ENCODE data around the gene PGF. TPM values are rescaled to one million over a fixed set of nuclear protein-coding genes. Genes with fewer than 3 reads are reported as not detected.

Gene PGF
- total RNA-seq, 1 experiment from 2014 or later, result 6.9 TPM

DNA sequence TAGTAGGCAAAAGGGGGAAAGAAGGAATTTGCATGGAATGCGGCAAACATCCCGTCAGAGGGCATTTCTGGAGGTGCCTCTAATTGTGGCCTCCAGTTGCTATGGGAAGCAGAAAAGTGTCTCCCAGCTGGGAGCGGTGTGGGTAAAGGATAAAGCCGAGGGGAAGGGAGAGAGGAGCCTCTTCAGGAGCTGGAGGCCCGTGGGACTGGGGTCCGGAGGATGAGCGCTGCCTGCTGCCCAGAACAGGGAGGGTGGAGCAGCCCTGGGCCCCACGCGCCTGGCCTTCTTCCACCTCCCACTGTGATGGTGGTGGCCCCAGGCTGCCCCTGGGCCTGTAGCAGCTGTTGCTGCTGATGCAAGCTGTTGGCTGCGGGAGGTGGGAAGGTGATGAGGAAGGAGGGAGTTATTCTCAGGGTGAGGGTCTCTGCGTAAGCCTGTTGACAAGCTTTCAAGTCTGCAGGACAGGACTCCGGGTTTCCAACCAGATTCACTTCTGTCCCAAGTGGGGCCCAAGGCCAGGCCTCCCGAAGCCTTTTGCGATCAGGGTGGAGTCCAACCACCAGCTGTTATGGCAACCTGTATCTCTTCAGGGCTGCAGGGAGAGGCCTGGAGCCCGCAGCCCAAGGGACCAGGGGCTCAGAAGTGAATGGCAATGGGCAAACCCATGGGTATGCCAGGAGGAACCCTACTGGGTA, 19.1 kb upstream of the PGF start:
- H3K36me3 ChIP-seq (replicated peaks; ENCODE audit: control insufficient read depth, insufficient read depth, low read length), result no peaks in the 10 kb centered on the region
- H3K27me3 ChIP-seq (ENCODE audit: control insufficient read depth, insufficient read depth, low read length), result no peaks in the 10 kb centered on the region
- peak; percentile 78 for DNase-seq
- no peak overlapping the region for H3K4me3 ChIP-seq (ENCODE audit: insufficient read depth, low read depth, low read length)

- no peak for DNase-seq
- Histone ChIP-seq H3K4me3 (ENCODE audit: insufficient read depth, low read depth, low read length) (no peak overlapping the region), H3K36me3 (replicated peaks; ENCODE audit: control insufficient read depth, insufficient read depth, low read length) (no peaks in the 10 kb centered on the region), H3K27me3 (ENCODE audit: control insufficient read depth, insufficient read depth, low read length) (no peaks in the 10 kb centered on the region)
These were observed 18.5 kb upstream of the PGF start for GRCh38 chr14:74973905-74974363.

DNA sequence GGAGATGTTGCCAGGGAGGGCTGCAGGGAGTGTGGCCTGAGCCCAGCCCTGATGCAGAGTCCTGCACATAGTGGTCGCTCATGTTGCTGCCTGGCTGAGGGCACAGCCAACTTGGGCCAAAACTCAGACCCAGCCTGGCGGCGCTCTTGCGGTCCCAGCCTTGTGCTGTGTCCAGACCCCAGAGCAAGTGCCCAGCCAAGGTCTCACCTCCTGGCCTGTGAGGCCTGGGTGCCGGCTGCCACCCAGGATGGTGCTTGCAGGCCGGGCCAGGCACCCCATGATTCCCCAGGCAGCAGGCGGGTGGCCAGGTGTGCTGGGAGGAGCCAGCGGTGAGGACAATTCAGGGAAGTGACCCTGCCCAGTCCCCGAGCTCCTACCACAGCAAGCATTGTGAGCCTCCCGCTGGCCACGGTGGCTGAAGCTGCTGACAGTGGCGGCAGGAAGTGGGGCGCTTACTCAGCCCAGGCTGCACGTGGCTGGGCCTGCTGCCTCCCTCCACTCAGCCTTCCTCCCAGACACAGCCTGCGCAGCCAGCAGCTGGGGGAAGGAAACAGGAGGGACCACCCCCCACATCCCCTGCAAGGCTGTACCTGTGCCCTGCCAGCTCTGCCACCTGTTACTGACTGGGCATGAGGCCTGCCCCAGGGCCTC, 17.7 kb upstream of the PGF start:
- DNase-seq, result peak; percentile 61
- Histone ChIP-seq H3K4me3 (ENCODE audit: insufficient read depth, low read depth, low read length) (no peak overlapping the region), H3K36me3 (replicated peaks; ENCODE audit: control insufficient read depth, insufficient read depth, low read length) (no peaks in the 10 kb centered on the region), H3K27me3 (ENCODE audit: control insufficient read depth, insufficient read depth, low read length) (no peaks in the 10 kb centered on the region)

DNA sequence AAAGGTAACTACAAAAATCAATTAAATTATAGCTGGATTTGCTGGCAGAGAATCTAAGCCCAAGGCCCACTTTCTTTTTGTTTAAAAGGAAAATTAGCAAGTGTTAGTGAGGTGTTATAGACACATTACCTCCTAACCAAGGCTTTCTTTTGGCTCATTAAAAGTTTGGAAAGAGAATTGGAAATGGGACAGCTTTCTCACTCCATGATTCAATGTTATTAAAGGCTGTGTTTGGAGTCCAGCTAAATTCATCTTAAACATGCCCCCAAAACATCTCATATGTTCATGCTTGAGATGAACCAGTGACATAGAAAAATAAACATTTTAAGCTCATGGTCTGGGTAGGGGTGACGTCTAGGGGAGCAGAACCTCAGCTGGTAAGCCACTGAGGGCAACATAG, 13.4 kb upstream of the PGF start:
- DNase-seq, result no peak
- no peak overlapping the region for H3K4me3 ChIP-seq (ENCODE audit: insufficient read depth, low read depth, low read length)
- no peaks in the 10 kb centered on the region for H3K36me3 ChIP-seq (replicated peaks; ENCODE audit: control insufficient read depth, insufficient read depth, low read length)
- H3K27me3 ChIP-seq (ENCODE audit: control insufficient read depth, insufficient read depth, low read length), result no peaks in the 10 kb centered on the region

GRCh38 chr14:74965486-74966153, 10.2 kb upstream of the PGF start:
- Histone ChIP-seq H3K4me3 (ENCODE audit: insufficient read depth, low read depth, low read length) (no peak overlapping the region), H3K27me3 (ENCODE audit: control insufficient read depth, insufficient read depth, low read length) (no peaks in the 10 kb centered on the region), H3K36me3 (replicated peaks; ENCODE audit: control insufficient read depth, insufficient read depth, low read length) (no peaks in the 10 kb centered on the region)
- DNase-seq, result no peak

GRCh38 chr14:74964787-74965485, 9.5 kb upstream of the PGF start:
- no peak overlapping the region for H3K4me3 ChIP-seq (ENCODE audit: insufficient read depth, low read depth, low read length)
- no peak for DNase-seq
- H3K27me3 ChIP-seq (ENCODE audit: control insufficient read depth, insufficient read depth, low read length), result no peaks in the 10 kb centered on the region
- H3K36me3 ChIP-seq (replicated peaks; ENCODE audit: control insufficient read depth, insufficient read depth, low read length), result no peaks in the 10 kb centered on the region

DNA sequence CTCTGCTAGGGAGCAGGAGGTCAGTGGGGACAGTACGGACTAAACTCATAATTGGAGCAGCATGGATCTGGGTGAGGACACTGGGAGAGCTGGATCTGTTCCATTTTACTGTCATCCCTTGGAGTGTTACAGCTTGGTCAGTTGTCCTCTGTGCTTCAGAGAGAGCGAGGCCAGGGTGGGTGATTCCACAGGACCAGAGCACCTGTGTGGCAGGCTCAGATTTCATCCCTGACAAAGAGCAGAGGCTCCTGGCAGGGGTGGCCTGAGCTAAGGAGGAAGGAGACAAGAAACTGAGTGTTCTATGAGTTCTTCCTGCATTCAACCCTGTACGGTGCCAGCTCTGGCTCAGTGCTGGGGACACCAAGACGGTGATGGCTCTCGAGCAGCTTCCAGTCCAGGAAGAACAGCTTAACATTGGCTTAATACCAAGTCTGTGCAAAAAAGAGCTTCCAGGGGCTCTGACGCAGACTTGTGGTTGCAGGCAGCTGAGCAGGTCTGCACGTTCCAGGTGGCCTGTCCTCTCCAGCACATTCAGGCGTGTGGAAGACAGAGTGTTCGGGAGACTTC, 8.4 kb upstream of the PGF start:
- no peaks in the 10 kb centered on the region for H3K27me3 ChIP-seq (ENCODE audit: control insufficient read depth, insufficient read depth, low read length)
- no peak for DNase-seq
- no peaks in the 10 kb centered on the region for H3K36me3 ChIP-seq (replicated peaks; ENCODE audit: control insufficient read depth, insufficient read depth, low read length)
- no peak overlapping the region for H3K4me3 ChIP-seq (ENCODE audit: insufficient read depth, low read depth, low read length)

DNA sequence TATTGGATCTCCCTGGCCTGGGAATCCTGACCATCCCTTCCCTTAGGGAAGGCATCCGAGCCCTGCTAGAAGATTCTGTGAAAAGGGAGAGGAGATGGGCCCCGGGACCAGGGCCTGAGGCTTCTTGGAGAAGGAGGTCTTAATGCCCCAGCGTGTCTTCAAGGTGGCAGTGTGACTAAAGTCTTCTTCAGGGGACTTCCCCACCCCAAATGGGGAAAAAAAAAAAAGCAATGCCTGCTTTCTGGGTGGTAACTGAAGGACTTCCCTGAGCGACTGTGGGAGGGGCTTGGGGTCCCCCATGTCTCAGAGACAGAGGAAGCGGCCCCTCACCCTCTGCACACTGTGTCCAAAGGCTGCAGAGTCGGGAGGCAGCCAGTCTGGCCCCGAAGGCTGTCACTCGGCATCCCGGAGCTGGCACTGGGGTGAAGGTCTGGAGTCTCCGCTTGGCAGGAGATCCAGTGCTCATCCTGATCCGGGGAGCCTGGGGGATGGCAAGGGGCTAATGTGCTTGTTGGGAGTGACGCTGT, 7.8 kb upstream of the PGF start:
- no peaks in the 10 kb centered on the region for H3K36me3 ChIP-seq (replicated peaks; ENCODE audit: control insufficient read depth, insufficient read depth, low read length)
- H3K4me3 ChIP-seq (ENCODE audit: insufficient read depth, low read depth, low read length), result no peak overlapping the region
- no peak for DNase-seq
- no peaks in the 10 kb centered on the region for H3K27me3 ChIP-seq (ENCODE audit: control insufficient read depth, insufficient read depth, low read length)

GRCh38 chr14:74962493-74962892, 7.1 kb upstream of the PGF start:
- Histone ChIP-seq H3K36me3 (replicated peaks; ENCODE audit: control insufficient read depth, insufficient read depth, low read length) (no peaks in the 10 kb centered on the region), H3K27me3 (ENCODE audit: control insufficient read depth, insufficient read depth, low read length) (no peaks in the 10 kb centered on the region), H3K4me3 (ENCODE audit: insufficient read depth, low read depth, low read length) (no peak overlapping the region)
- DNase-seq, result no peak

DNA sequence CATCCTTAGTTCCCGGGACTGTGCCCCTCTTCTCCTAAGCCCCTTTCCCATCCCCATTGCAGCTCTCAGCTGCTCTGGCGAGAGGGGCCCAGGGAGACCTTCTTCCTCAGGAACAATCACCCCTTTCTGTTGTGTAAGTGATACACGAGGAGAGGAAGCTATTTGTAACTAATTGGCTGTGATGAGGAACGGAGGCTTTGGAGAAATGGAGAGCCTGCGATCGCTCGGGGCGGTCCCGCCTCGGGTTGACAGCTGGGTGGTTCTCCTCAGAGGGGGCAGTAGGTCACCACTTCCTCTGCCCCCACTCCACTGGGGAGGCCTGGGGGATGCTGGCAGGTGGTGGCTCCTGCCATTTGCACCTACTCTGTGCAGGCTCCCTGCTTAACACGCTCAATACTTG, 6.6 kb upstream of the PGF start:
- H3K27me3 ChIP-seq (ENCODE audit: control insufficient read depth, insufficient read depth, low read length), result no peaks in the 10 kb centered on the region
- no peak overlapping the region for H3K4me3 ChIP-seq (ENCODE audit: insufficient read depth, low read depth, low read length)
- no peaks in the 10 kb centered on the region for H3K36me3 ChIP-seq (replicated peaks; ENCODE audit: control insufficient read depth, insufficient read depth, low read length)
- no peak for DNase-seq

- Histone ChIP-seq H3K4me3 (ENCODE audit: insufficient read depth, low read depth, low read length) (no peak overlapping the region), H3K36me3 (replicated peaks; ENCODE audit: control insufficient read depth, insufficient read depth, low read length) (no peaks in the 10 kb centered on the region), H3K27me3 (ENCODE audit: control insufficient read depth, insufficient read depth, low read length) (no peaks in the 10 kb centered on the region; the same call in 1 of the 2 replicates)
- DNase-seq, result no peak
These were observed 6.0 kb upstream of the PGF start for GRCh38 chr14:74961238-74961911.

- Histone ChIP-seq H3K27me3 (ENCODE audit: control insufficient read depth, insufficient read depth, low read length) (peaks cover 5% of the 10 kb centered on the region), H3K4me3 (ENCODE audit: insufficient read depth, low read depth, low read length) (no peak overlapping the region), H3K36me3 (replicated peaks; ENCODE audit: control insufficient read depth, insufficient read depth, low read length) (no peaks in the 10 kb centered on the region)
- no peak for DNase-seq
These were observed 5.3 kb upstream of the PGF start for GRCh38 chr14:74960736-74961135.

DNA sequence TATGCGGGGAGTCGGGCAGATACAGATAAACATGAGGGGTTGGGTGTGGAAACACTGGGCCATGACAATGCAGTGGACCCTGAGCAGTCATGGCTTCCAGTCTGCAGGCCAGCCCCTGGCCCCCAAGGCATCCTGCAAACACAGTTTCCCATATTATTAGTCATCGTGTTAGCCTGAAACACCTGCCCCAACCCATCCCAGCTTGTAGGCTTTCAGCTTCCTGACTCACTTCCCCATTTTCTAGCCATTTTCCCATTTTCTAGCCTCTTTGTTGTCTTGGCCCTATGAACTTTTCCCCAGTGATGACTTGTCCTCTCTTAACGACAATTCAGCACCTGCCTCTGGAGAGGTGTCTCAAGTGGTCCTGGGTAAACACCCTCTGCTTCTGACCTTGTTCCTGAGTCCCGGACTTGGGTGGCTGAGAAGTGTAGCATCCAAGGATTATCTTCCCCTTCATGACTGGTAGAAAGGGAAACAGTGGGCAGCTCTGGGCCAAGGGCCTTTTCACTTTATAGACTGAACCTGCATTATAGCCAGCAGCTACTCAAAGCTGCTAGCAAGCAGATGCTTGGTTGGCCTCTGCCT, 4.3 kb upstream of the PGF start:
- Histone ChIP-seq H3K4me3 (ENCODE audit: insufficient read depth, low read depth, low read length) (no peak overlapping the region), H3K36me3 (replicated peaks; ENCODE audit: control insufficient read depth, insufficient read depth, low read length) (no peaks in the 10 kb centered on the region), H3K27me3 (ENCODE audit: control insufficient read depth, insufficient read depth, low read length) (peaks cover 12% of the 10 kb centered on the region)
- DNase-seq, result no peak
